GM19328 (cell line): ENCODE data around the gene ZNF502.

Experiments used
- ATAC-seq: cut with Tn5 transposase; IDR thresholded peaks from one replicate; pipeline ENCODE4 v1.9.1; 2021; ENCODE audit warnings: mild to moderate bottlenecking, moderate library complexity; ENCODE audit not compliant: unreplicated experiment

ZNF502 gene

GRCh38 chr3:44764248-44764647 is 51.8 kb downstream of the ZNF502 start:
- no peak for ATAC-seq

DNA sequence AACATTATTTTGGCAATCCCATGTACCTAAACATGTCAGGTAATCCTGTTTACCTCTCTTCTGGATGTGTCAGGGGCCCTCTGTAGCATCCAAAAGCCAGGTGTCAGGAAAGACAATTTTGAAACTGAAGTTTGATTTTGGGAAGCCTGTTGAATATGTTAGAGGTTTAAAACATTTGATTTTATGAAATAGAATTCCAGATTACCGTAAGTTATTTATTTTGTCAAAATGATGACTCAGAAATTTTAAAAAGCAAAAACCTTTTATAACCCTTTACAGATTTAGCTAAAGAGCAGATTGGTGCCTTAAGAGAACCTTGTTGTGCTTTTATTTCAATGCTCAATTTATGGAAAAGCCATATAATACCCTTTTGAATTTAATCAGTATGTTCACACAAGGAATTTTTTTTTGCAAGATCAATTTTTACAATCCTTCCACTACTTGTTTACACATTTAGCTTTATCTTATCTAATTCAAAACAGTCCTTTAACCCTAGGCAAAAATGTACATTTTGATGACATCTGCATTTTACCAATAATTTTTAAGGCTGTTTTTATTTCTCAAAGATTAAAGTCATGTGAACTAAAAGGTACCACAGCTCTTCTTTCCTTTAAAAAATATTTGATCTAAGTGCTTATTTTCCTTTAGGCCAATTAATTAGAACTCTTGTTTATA is 59.1 kb downstream of the ZNF502 start:
- ATAC-seq: no peak

DNA sequence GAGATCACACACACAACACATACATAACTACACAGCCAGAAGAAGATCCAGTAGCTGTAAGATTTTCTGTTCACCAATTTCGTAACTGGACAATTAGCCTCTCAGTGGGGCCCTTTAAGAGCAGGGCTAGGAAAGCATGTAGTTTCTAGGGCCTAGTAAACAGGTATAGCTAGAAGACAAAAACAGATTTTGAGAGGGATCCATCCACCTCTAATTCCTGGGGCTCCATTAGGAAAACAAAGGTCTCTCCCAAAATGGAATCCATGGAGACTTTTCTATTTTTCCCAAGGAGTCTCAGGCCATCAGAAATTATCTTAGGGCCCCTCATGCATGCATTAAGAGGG is 59.6 kb downstream of the ZNF502 start:
- ATAC-seq: no peak
